Endothelial cell of hepatic sinusoid (primary cell): Measurements from ENCODE around the gene ZFR2.
"Not testable (repeated sequence)": the region's sequence is repeated elsewhere in the genome, so short reads cannot be mapped to it uniquely, and the experiment has no call there.

Source experiments
- in situ Hi-C: cut with HindIII; loops from 2 replicates; pipeline ENCODE4 v1.10.0; 2017; ENCODE audit warnings: low sequenced_read_pairs

The ZFR2 gene

DNA sequence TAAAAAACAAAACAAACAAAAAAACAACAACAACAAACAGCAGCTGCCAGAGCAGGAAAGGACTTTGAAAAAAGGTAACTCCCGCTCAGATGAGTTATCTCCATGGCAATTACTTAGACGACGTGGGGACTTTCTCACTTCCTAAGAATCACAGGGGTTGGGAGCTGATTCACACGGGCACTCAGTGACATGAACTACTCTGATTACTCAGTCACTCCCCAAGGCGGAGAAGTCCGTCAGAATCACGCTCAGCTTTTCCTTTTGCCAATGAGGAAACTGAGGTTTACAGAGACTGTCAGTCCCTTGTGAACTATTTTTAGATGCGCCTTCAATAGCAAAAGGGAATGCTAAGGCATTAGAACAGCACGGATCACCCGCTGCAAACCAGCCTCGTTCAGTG is 50.4 kb downstream of the ZFR2 start:
- in situ Hi-C loops = no loop called here

DNA sequence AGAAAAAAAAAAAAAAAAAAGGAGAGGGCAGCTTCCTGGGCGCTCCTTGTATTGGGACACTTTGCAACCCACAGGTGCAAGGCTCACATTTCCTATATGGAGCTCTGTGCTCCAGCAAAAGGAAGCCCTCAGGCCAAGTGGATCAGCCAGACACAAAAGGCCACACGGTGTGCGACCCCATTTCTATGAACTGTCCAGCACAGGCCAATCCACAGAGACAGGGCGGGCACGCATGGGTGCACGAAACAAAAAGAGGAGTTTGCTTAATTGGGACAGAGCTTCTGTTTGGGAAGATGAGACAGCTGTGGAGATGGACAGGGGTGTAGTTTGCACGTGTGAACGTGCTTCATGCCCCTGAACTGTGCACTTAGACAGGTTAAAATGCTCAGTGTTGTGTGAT is 51.1 kb downstream of the ZFR2 start:
- in situ Hi-C loops = no loop called here

DNA sequence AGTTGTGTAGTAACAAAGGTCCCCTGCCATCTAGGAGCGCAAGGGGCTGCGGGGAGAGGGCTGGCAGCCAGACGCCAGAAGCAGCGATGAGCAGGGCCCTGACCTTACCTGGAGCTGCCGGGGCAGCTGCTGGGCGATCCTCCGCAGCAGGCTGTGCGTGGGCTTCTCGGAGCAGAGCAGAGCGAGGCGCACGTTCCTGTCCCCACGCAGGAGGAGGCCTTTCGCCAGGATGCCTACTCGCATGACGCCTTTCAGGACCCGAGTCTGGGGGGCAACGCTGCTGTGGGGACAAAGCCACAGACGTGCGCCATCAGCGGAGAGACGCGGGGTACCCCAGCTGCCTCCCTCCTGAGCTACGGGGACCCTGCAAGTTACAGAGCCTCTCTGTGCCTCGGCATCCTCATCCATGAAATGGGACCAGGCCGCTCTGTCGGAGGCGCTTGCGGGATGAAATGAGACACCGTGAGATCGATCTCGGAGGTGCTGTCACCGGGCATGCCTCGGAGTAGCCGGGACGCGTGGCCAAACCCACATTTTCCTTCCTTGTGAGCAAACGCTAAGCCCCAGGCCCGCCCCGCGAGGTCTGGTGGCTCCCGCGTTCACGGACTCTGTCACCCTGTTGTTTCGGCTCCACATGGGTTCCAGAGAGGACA is 52.1 kb downstream of the ZFR2 start:
- in situ Hi-C loops = no loop called here

DNA sequence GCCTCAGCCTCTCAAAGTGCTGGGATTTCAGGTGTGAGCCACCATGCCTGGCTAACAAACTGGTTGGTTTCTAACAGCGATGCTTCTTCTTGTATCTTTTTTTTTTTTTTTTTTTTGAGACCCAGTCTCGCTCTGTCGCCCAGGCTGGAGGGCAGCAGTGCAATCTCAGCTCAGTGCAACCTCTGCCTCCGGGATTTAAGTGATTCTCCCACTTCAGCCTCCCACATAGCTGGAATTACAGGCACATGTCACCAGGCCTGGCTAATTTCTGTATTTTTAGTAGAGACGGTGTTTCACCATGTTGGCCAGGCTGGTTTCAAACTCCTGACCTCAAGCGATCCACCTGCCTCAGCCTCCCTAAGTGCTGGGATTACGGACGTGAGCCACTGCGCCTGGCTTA is 52.7 kb downstream of the ZFR2 start:
- in situ Hi-C loops = not testable (repeated sequence)

DNA sequence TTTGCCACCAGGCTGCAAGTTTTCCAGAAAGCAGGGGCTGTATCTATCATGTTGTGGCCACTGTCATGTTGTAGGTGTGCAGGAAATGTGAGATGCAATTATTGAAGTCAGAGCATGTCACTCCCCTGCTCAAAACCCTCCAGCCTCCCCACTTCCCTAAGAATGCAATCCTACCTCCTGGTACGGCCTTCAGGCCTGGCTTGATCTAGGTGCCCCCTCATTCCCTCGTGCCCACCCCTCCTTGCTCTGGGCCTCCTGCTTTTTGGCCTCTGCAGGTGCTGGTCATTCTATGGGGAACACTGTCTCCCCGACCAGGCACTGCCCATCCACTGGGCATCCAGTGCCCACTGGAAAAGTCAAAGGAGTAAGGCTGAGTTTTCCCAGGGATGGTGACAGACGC is 54.2 kb downstream of the ZFR2 start:
- in situ Hi-C loops = no loop called here

DNA sequence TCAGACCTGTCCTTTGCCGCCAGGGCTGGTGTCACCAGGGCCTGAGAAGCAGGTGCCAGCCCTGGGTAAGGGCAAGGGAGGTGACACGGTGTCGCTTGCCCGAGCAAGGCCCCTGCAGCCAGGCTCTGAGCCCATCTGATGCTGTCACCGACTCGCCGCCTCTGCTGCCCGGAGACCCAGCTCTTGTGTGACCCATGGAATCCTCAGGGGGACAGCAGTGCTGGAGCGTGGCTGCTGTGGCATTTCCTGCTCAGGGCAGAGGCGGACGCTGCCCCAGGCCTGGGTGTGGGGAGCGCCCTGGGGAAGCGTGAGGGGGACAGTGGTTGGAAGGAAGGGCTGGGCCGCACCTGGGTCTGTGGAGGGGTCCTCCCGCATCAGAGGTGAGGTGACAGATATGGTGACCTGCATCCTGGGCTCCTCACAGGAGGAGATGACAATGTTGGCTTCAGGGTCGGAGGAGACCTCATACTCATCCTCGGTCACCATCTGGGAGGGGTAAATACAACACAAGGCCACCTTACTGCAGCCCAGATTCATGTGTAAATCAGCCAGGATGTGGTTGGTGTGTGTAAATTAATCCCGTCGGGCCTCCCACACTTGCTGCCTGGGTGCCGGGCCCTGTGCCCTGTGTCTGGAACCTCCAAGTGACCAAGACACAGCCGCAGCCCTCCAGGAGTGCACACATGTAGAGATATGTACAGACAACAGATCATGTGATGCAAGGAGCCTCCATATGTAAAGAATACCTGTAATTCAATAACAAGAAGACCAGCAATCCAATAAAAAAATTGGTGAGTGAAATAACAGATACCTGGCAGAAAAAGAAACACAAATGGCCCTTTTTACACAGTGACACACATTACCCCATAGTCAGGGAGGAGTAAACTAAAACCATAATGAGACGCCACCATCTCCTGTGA is 55.1 kb downstream of the ZFR2 start:
- in situ Hi-C loops = no loop called here

DNA sequence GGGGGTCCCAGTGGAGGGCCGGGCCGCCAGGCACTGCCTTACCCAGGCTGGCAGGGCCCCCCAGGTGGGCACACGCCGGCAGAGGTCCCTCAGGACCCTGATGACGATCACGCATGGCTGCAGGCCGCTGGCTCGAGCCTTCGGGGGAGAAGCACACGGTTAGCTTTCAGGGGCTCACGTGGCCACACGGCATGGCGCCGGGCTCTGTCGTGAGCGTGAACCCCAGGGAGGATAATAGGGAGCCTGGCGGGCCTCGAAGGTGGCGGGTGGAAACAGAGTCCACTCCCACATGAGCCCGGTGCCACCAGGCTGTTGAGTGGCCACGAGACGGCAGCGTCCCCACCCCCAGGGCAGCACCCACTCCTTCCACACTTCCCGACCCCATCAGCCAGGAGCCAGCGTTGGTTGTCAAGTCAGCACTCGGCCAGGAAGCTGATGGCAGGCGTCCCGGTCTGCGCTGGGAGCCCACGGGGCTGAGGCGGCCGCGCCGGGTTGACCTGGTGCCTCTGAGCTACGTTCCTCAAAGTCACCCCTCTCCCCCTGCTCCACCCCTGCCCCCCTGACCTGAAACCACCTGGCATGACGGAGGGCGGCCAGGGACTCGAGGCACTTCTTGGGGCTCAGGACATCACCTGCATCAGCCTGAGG is 58.0 kb downstream of the ZFR2 start:
- in situ Hi-C loops = no loop called here

DNA sequence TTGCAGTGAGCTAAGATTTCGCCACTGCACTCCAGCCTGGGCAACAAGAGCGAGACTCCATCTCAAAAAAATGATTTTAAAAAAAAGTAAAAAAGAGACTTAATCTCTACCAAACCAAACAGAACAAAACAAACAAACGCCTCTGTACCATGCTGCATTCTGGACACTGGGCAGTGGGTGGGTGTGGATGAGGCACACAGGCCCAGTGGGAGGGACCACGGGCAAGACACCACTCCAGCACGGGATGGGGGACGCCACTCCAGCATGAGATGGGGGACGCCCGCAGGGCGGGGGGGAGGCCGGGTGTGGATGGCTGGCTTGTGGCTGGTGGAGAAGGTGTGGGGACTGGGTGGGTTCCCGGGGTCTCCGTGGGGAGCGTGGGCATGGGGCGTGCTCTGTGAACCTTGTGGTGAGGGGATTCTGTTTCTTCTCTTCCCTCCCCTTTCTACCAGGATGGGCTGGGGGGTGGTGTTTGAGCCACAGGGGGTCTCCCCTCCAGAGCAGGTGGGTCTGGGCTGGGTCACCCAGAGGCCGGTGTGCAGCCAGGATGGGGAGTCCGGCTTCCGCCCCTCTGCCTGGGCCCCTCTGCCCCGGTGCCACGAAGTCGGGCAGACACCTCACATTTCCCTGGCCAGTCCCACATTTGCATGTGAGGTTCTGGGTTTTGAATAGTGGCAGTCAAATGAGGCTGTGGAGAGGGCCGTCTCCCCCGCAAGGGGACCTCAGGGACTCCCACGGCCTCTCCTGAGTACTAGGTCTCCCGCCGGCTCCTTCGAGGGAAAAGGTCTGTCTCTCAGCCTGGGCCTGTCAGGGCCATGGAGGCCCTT is 58.7 kb downstream of the ZFR2 start:
- in situ Hi-C loops = loop anchor here (5.0 kb wide), 1 partner anchor 88 kb away; no protein-coding TSS in a partner anchor

DNA sequence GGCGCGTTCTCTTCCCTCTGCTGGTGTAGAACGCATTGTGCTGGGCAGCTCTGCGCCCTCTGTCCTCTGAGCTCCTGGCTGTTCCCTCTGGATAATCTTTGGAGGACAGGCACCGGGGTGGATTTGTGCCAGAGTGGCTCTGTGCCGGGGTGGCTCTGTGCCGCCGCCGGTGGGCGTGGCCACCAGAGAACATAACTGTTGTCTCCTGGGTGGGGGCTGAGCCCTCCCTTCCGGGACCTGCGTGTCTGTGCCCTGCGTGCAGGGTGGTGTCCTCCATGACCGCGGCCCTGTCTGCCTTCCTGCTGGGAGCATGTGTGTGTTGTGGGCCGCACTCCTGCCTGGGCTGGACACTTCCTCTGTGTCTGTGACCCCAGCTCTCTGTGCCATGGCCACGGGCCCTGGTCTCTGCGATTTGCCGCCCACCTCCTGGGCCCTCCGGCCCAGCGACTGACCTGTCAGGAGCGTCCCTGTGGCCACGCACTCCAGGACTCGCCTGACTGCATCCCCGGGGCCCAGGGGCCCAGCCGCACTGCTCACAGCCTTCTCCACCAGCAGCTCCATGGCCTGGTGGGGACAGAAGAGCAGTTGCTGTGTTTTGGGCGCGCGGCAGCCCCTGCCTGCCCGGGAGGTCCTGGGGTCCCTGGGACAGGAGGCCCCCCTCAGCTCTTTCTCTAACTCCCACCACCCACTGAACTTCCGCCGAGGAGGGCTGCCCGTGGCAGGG is 60.3 kb downstream of the ZFR2 start:
- in situ Hi-C loops = loop anchor here (5.0 kb wide), 1 partner anchor 86 kb away; no protein-coding TSS in a partner anchor

DNA sequence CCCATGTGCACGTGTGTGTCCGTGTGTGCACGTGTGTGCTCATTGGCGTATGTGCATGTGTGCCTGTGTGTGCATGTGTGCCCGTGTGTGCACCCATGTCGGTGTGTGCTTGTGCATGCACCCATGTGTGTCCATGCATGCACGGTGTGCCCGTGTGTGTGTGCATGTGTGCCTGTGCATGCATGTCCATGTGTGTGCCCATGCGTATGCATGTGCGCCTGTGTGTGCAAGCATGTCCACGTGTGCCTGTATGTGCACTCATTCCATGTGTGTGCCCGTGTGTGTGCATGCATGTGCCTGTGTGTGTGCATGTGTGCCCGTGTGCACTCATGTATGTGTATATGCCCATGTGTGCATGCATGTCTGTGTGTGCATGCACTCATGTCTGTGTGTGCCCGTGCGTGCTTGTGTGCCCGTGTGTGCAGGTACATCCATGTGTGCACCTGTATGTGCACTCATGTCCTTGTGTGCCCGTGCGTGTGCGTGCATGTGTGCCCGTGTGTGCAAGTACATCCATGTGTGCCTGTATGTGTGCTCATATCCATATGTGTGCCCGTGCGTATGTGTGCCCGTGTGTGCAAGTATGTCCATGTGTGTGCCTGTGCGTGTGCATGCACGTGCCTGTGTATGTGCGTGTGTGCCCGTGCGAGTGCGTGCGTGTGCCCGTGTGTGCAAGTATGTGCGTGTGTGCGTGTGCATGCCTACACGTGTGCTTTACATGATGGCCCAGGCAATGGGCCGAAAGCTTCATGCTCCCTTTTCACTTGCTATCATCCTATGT is 61.1 kb downstream of the ZFR2 start:
- in situ Hi-C loops = loop anchor here (5.0 kb wide), 1 partner anchor 85 kb away; no protein-coding TSS in a partner anchor

DNA sequence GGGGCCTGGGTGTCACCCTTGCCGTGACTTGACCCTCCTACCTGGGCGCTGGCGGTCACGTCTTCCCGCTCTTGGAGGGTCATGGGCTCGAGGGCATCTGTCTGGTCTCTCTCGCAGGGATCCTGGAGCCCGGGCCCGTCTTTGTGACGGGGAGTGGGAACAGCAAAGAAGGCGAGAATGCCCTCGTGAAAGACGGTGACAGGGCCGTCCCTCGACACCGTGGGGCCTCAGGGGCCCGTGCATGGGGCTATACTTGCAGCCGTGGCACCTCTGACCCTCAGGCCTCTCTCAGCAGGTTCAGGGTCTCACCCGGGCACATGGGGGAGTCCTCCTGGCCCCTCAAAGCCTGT is 61.7 kb downstream of the ZFR2 start:
- in situ Hi-C loops = loop anchor here (5.0 kb wide), 1 partner anchor 85 kb away; no protein-coding TSS in a partner anchor

DNA sequence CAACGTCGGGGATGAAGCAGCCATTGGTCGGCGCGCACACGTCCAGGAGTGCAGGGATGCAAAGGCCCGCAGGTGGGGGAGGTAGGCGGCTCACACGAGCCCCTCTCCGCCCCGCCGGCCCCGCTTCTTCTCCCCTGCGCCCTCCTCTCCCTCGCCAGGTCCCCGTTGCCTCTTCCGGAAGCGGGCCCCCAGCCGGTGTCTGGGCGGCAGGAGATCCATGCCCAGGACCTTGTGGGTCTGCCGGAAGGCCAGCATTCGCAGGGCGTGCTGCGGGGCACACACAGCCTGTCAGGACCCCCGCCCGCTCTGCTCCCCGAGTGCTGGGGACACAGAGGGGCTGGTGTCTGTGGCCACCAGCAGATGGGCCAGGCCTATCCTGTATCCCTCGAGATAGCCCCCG is 63.0 kb downstream of the ZFR2 start:
- in situ Hi-C loops = loop anchor here (5.0 kb wide), 1 partner anchor 84 kb away; no protein-coding TSS in a partner anchor

DNA sequence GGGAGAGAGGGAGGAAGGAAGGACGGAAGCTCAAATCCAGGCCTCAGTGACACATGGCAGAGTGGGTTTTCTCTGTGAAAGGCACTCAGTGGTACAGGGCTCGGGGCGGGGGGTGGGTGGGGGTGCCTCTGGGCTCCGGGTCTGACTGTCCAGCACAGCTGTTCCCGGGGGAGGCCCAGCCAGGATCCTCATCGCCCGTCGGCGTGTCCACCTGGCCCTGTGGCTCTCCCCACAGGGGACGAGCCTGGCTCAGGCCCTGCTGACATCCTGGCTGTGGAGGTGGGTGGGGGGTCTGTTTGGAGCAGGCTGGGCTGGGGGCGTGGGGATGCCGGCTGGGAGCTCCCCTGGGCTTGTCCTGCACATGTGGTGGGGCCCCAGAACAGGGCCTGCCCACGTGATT is 64.4 kb downstream of the ZFR2 start:
- in situ Hi-C loops = no loop called here

DNA sequence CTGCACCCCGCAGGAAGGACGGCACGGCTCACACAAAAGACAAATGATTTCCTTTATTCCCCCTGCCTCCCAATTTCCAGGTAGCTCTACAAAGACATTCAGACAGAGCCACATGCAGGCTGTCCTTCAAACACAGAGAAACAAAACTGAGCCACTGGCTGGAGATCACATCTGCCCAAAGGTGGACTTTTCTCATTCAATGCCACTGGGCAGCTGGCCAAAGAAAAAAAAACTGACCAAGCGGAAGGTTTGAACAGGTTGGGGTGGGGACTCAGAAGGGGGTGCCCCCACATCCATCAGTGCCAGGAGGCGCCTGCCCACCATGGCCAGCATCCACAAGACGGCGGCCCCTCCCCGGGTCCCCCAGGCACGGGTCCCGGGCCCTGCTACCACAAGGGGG is 64.9 kb downstream of the ZFR2 start:
- in situ Hi-C loops = no loop called here

DNA sequence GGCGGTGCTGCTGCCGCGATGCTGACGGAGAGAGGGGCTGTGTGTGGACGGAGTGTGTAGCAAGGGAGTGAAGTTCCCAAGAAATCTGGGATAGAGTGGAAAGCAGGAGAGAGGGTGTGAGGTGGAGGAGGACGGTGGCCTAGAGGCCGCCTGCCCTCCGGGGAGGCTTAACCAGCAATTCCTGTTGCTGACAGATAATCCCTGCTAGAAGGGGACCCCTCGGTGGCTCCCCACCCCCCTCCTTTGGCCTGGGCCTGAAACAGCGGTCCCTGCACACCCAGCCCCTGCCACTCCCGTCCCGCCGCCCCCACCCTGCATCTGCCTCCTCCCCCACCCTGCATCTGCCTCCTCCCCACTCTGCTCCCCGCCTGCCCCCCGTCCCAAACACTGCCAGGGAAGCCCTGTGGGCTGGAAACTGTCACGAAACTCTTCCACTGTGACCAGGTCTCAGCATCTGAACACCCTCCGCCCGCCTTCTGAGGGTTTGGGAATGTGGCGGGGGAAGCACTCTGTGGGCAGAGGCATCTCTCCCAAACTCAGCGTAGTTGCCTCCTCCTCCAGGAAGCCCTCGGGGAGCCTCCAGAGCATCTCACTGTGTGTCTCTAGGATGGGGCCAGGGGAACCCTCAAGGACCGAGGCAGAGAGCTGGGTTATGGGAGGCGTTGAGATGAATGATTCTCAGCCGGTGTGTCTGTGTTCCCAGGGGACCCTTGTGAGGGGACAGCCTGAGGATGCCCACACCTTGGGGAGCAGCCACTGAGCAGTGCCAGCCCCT is 65.5 kb downstream of the ZFR2 start:
- in situ Hi-C loops = no loop called here

DNA sequence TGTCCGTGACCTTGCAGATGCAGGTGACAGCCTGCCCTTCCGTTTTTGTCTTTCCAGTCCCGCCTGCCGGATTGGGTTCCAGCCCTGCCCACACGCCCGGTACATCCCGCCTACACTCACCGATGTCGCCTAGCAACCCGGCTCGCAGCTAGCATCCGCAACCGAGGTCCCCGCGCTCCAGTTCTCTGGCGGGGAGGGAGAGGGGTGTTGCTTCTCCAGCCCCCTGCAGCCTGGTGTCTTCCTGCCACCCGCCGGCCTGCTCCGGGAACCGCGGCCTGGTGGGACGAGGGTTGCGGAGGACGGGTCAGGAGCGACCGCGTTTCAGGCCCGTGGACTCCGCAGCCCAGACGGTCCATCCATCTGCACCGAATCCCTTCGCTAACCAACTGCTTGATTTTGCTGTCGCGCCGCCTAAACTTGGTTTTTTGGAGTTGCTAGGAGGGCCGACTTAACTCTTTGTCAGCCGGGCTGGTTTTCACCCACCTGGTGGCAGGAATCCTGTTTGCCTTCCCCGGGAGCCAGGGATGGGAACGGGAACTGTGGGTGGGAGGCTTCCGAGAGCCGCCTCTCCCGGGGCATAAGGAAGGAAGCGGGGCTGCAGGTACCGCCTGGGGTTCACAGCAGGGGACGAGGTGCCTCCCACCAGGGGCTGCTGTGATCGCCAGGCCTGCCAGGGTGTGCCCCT is 67.3 kb downstream of the ZFR2 start:
- in situ Hi-C loops = no loop called here

DNA sequence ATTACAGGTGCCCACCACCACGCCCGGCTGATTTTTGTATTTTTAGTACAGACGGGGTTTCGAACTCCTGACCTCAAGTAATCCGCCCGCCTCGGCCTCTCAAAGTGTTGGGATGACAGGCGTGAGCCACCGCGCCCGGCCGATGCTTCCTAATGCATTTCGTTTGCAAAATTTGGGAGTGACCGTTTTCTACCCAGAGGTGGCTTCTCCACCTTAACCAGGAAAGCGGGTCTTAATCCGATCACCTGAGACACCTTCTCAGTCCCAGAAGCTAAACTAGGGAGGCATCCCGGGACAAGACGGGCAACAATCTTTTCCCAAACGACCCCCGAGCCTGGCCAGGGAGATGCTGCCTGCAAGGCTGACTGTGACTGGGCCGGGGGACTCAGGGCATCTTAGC is 67.8 kb downstream of the ZFR2 start:
- in situ Hi-C loops = no loop called here

DNA sequence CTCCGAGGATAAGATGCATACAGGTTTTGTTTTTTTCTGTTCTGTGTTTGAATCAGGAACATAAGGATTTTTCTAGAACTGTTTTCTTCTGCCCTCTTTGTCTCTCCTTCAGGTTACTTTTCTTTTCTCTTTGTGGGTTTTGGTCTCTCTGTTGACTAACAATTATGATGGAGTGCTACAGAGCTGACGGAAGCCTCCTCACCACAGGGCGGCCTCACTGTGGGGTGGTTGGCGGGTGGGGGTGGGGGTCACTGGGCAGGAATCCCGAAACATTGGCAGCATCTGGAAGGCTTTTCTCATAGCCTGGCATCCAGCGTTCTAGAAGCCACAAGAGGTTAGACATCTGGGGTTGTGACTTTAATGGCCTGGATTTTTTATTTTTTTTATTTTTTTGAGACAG is 70.7 kb downstream of the ZFR2 start:
- in situ Hi-C loops = loop anchor here (25.0 kb wide), 2 partner anchors 189 to 414 kb away; partner anchors contain the start of gene EEF2
